Inflammatory macrophage treated with lipopolysaccharide for 4 hours (primary cell): ENCODE data around the gene MGLL.
"Not testable (repeated sequence)": the region's sequence is repeated elsewhere in the genome, so short reads cannot be mapped to it uniquely, and the experiment has no call there.

Experiments used
- DNase-seq: peaks from one replicate; pipeline ENCODE4 v3.0.0-alpha.2; 2020

Gene MGLL

DNA sequence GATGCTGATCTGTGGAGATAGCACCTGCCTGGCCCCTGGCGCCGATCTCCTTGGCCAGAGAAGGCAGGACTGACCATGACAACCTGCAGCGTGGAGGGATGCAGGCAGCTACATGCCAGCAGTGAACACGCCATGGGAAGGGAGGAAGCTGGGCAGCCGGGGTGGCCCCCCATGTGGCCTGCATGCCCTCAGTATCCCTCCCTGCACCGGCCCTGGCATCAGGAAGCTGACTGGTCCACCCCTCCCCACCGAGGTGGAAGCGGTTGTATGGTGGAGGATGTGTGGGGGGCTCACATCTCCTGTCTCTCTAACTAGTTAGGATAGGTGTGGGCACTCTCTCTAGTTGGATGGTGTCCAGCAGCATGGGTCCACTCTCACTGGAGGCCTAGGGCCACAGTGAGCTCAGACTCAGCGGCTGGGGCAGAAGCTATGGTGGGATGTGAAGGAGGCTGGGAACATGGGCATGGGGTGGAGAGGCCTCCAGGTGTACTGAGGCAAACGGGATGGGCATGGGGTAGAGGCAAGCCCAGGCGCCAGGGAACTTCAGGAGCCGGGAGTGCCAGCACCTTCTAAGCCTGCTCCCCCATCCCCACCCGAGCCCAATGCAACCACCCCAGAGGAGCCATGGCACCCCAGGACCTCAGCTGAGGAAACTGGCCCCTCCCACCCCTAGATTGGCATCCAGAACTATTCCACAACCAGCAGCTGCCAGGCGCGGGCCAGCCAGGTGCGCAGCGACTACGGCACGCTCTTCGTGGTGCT lies 151.4 kb downstream of the MGLL start:
- DNase-seq, result no peak

DNA sequence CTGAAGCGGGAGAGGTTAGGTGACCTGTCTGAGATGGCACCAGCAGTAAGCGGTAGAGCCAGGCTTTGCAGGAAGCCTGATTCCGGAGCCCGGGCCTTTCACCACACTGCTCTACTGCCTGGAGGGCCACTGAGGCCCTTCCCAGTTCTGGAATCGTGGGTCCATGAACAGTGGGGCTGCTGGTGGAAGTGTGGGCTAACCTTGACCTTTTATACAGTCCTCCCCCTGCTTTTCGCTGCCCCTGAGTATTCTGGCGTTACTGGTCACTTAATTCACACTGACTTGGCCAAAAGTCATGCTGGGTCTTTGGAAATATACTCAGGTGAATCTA lies 152.1 kb downstream of the MGLL start:
- no peak for DNase-seq

DNA sequence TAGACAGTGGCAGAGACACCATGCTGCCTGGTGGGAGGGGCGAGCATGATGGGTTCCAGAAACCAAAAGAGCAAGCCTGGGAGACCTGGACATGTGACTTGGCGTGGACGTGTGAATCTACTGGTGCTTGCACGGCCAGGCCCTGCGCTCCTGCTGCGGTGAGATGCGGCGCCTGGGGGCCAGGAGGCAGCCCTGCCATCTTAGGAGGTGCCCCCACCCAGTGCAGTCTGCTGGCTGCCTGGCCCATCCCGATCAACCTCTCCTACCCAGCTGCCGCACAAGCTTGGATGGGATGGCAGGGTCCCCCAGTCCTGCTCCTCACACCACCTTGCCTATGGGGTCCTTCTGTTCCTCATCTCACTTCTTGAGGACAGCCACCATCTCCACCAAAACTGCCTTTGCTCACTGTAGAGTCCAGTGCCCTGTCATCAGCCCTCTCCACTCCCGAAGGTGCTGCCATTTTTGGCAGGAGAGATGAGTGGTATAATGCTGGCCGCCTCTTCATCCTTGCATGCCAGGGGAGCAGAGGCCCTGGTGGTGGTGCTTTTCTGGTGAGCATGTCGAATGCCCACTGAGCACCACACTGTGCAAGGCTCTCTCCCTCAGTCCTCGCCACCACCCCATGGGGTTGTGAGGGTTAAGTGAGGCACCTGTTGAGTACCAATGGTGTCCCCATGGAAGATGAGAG lies 152.6 kb downstream of the MGLL start:
- no peak for DNase-seq

- DNase-seq, result no peak
Measured at GRCh38 chr3:127668906-127669305, 153.4 kb downstream of the MGLL start.

GRCh38 chr3:127667119-127667681 lies 155.1 kb downstream of the MGLL start:
- no peak for DNase-seq

GRCh38 chr3:127666676-127667075 lies 155.6 kb downstream of the MGLL start:
- no peak for DNase-seq

DNA sequence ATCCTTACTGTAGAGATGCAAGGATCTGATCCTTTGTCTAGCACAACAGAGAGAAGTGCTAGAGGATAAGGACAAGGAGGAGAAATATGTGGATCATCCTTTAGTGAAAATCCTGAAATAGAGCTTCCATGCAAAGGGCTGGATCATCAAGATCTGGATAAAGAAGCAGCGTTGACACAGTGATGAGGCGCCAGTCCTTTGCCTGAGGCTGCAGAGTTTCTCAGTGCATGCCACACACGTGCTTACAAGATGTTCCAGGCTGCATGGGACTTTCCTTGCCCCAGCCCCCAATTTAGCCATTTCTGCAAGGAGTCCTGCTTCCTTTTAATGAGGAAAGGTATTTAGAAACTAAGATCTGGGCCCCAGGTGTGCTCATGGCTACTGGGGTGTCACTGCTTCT lies 156.7 kb downstream of the MGLL start:
- DNase-seq, result no peak

DNA sequence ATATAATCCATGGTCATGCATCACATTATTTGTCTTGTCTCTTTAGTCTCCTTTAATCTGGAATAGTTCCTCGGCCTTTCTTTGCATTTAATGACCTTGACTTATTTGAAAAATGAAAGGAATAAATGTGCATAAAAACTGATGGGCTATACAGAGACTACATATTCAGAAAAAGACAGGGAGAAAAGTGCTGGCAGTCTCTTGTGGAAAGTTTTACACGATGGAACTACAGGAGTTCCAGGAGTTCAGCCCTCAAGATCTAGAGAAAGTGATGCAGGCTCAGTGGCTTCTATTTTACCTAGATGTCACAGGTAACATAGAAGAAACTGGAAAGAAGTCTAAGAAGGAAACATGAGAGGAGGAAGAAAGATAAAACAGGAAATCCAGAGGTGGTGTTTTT lies 157.2 kb downstream of the MGLL start:
- no peak for DNase-seq

- DNase-seq, result no peak
Measured at GRCh38 chr3:127663151-127663550, 159.2 kb downstream of the MGLL start.

- no peak for DNase-seq
Measured at GRCh38 chr3:127662001-127662469, 160.3 kb downstream of the MGLL start.

GRCh38 chr3:127661600-127661999 lies 160.7 kb downstream of the MGLL start:
- DNase-seq, result no peak

GRCh38 chr3:127660621-127661251 lies 161.6 kb downstream of the MGLL start:
- no peak for DNase-seq

- no peak for DNase-seq
Measured at GRCh38 chr3:127658234-127658633, 164.1 kb downstream of the MGLL start.

- DNase-seq, result no peak
Measured at GRCh38 chr3:127656906-127657305, 165.4 kb downstream of the MGLL start.

DNA sequence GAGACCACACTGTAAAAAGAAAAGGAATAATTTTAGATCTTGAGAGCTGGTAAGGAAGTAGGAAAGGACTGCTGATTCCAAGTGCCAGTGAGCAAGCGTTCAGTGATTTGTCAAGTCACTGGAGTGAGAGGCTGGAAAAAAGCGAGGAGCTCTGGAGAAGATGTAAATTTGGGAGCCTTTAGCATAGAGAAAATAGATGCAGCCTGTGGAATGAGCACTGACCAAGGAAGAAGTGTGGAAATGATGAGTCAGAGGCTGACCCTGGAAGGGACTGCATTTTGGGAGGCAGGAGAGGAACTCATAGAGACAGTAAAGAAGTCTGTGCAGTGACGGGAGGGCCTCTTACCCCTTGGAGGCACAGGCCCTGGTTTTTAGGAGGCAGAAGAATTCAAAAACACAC lies 166.7 kb downstream of the MGLL start:
- DNase-seq, result no peak

DNA sequence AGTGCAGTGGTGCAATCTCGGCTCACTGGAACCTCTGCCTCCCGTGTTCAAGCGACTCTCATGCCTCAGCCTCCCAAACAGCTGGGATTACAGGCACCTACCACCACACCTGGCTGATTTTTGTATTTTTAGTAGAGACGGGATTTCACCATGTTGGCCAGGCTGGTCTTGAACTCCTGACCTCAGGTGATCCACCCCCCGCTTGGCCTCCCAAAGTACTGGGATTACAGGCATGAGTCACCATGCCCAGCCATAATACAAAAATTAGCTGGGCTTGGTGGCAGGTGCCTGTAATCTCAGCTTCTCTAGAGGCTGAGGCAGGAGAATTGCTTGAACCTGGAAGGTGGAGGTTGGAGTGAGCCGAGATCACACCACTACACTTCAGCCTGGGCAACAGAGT lies 167.3 kb downstream of the MGLL start:
- not testable (repeated sequence) for DNase-seq

GRCh38 chr3:127654374-127654773 lies 167.9 kb downstream of the MGLL start:
- DNase-seq, result peak; percentile 14

DNA sequence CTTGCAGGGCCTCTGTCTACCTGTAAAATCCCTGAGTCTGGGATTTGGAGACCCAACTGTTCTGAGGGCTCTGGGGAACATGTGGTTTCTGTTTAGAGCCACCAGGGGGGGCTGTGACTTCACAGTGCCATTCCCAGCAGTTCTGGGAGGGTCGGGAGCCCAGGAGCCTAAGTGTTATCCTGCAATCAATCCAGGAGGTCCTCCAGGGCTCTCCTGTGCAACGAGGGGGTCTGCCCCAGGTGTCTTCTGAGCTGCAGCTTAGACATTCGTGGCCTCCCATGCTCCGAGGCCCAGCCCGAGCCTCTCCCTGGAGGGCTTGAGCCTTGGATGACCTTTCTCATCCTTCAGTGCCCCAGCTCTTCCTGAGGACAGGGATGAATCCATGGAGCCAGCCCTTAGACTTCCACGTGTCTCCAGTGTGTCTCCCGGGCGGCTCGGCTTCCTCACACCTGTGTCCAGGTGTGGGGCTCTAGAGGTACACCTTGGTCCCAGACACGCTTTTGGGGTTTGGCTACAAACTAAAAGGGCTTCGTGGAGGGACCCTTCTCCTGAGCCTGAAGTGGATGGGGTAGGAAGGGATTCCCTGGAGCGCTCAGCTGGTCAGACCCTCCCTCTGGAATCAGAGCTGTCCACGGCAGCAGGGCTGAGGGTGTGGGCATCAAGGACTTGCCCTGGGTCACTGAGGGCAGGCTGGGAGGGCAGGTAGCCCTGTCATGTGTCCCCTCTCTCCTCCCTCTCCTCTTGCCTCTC lies 169.9 kb downstream of the MGLL start:
- DNase-seq, result peak; percentile 50

GRCh38 chr3:127651516-127652172 lies 170.7 kb downstream of the MGLL start:
- no peak for DNase-seq

DNA sequence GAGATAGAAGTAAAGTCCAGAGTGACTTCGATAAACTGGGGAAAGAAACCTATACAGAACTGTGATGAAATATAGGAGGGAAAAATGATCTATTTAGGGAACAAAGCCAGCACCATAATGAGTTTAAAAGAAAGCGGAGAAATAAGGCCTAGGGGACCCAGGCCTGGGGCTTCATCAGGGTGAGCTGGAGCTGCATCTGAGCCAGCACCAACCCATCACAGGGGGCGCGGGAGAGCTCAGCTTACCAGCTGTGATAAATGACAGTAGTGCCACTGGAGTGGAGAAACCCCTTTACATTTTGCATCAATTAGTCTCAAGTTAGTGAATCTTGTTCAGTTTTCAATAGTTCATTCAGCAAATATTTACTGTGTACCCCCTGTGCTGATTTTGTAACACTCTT lies 172.1 kb downstream of the MGLL start:
- no peak for DNase-seq

GRCh38 chr3:127647845-127648204 lies 174.5 kb downstream of the MGLL start:
- no peak for DNase-seq

- no peak for DNase-seq
Measured at GRCh38 chr3:127647166-127647844, 175.0 kb downstream of the MGLL start.
